Erythroblast (primary cell): ENCODE measurements around the gene RIF1.

Experiments used
- GATA1 ChIP-seq: IDR thresholded peaks from 2 replicates; pipeline ENCODE4 v1.6.1; 2011; ENCODE audit warnings: low read depth, mild to moderate bottlenecking, control low read depth, low read length, moderate library complexity
- POLR2A ChIP-seq: IDR thresholded peaks from 2 replicates; pipeline ENCODE4 v1.6.1; 2011; ENCODE audit warnings: mild to moderate bottlenecking, low read length

- TF ChIP-seq POLR2A (no peak), GATA1 (no peak)
Measured at GRCh38 chr2:151439127-151439526, 29.4 kb downstream of the RIF1 start.
